ENCODE results near the gene NUDT4B. TPM values are rescaled to one million over a fixed set of nuclear protein-coding genes. Genes with fewer than 3 reads are reported as not detected.
"Not testable (repeated sequence)": the region's sequence is repeated elsewhere in the genome, so short reads cannot be mapped to it uniquely, and the experiment has no call there.

The NUDT4B gene
- total and polyA plus RNA-seq, 5 donors, result 0.63 to 1.2 TPM; not detected in 3

GRCh38 chr1:148720918-148721317 lies 27.7 kb upstream of the NUDT4B start:
- ATAC-seq; H3K27ac ChIP-seq (ENCODE audit: low read length); DNase-seq; intact Hi-C loops (cut with DNase I); H3K27me3 ChIP-seq (ENCODE audit: control insufficient read depth, insufficient read depth); H3K9me3 ChIP-seq (ENCODE audit: control insufficient read depth, low read length); H3K4me3 ChIP-seq (ENCODE audit: low read length); H3K4me1 ChIP-seq (ENCODE audit: control insufficient read depth, insufficient read depth, low read length): not testable (repeated sequence)
- WGBS, result no CpG with 5 or more reads among the region's 9 CpGs

GRCh38 chr1:148722758-148723157 lies 25.8 kb upstream of the NUDT4B start:
- H3K4me1 ChIP-seq (ENCODE audit: control insufficient read depth, insufficient read depth, low read length), result not testable (repeated sequence)

GRCh38 chr1:148723515-148723914 lies 25.1 kb upstream of the NUDT4B start:
- H3K4me3 ChIP-seq (ENCODE audit: low read length); H3K9me3 ChIP-seq (ENCODE audit: control insufficient read depth, low read length); intact Hi-C loops (cut with DNase I); H3K27ac ChIP-seq (ENCODE audit: low read length); ATAC-seq; H3K27me3 ChIP-seq (ENCODE audit: control insufficient read depth, insufficient read depth); H3K4me1 ChIP-seq (ENCODE audit: control insufficient read depth, insufficient read depth, low read length); DNase-seq: not testable (repeated sequence)
- no CpG with 5 or more reads among the region's 3 CpGs for WGBS

More at GRCh38 chr1:148722758-148723157, 25.8 kb upstream of the NUDT4B start:
- ATAC-seq, result peak in 1 of 2 donors; percentile 14
- H3K27ac ChIP-seq (ENCODE audit: low read length); intact Hi-C loops (cut with DNase I); H3K4me3 ChIP-seq (ENCODE audit: low read length); H3K27me3 ChIP-seq (ENCODE audit: control insufficient read depth, insufficient read depth); H3K9me3 ChIP-seq (ENCODE audit: control insufficient read depth, low read length); DNase-seq: not testable (repeated sequence)
- WGBS, result no CpG with 5 or more reads among the region's 2 CpGs

GRCh38 chr1:148724872-148725271 lies 23.7 kb upstream of the NUDT4B start:
- H3K27me3 ChIP-seq (ENCODE audit: control insufficient read depth, insufficient read depth); H3K9me3 ChIP-seq (ENCODE audit: control insufficient read depth, low read length); ATAC-seq; H3K4me1 ChIP-seq (ENCODE audit: control insufficient read depth, insufficient read depth, low read length); intact Hi-C loops (cut with DNase I); H3K27ac ChIP-seq (ENCODE audit: low read length); DNase-seq; H3K4me3 ChIP-seq (ENCODE audit: low read length): not testable (repeated sequence)
- no CpG with 5 or more reads among the region's 3 CpGs for WGBS

- intact Hi-C loops (cut with DNase I); H3K27ac ChIP-seq (ENCODE audit: low read length); H3K4me1 ChIP-seq (ENCODE audit: control insufficient read depth, insufficient read depth, low read length); DNase-seq; H3K9me3 ChIP-seq (ENCODE audit: control insufficient read depth, low read length); H3K4me3 ChIP-seq (ENCODE audit: low read length); ATAC-seq; H3K27me3 ChIP-seq (ENCODE audit: control insufficient read depth, insufficient read depth): not testable (repeated sequence)
- no CpG with 5 or more reads among the region's 2 CpGs for WGBS
Measured at GRCh38 chr1:148727862-148728261, 20.7 kb upstream of the NUDT4B start.

GRCh38 chr1:148729128-148729527 lies 19.4 kb upstream of the NUDT4B start:
- H3K4me1 ChIP-seq (ENCODE audit: control insufficient read depth, insufficient read depth, low read length); intact Hi-C loops (cut with DNase I); DNase-seq; H3K4me3 ChIP-seq (ENCODE audit: low read length); H3K27ac ChIP-seq (ENCODE audit: low read length); H3K9me3 ChIP-seq (ENCODE audit: control insufficient read depth, low read length); H3K27me3 ChIP-seq (ENCODE audit: control insufficient read depth, insufficient read depth): not testable (repeated sequence)
- peak in 1 of 2 donors; percentile 31 for ATAC-seq
- no CpG with 5 or more reads among the region's 3 CpGs for WGBS

GRCh38 chr1:148729541-148729940 lies 19.0 kb upstream of the NUDT4B start:
- H3K4me3 ChIP-seq (ENCODE audit: low read length); H3K27ac ChIP-seq (ENCODE audit: low read length); DNase-seq; ATAC-seq; H3K4me1 ChIP-seq (ENCODE audit: control insufficient read depth, insufficient read depth, low read length); H3K9me3 ChIP-seq (ENCODE audit: control insufficient read depth, low read length); H3K27me3 ChIP-seq (ENCODE audit: control insufficient read depth, insufficient read depth); intact Hi-C loops (cut with DNase I): not testable (repeated sequence)
- no CpG with 5 or more reads among the region's 2 CpGs for WGBS

GRCh38 chr1:148732277-148732676 lies 16.3 kb upstream of the NUDT4B start:
- DNase-seq; ATAC-seq; H3K9me3 ChIP-seq (ENCODE audit: control insufficient read depth, low read length); intact Hi-C loops (cut with DNase I); H3K4me3 ChIP-seq (ENCODE audit: low read length); H3K27me3 ChIP-seq (ENCODE audit: control insufficient read depth, insufficient read depth); H3K4me1 ChIP-seq (ENCODE audit: control insufficient read depth, insufficient read depth, low read length); H3K27ac ChIP-seq (ENCODE audit: low read length): not testable (repeated sequence)
- no CpG with 5 or more reads among the region's 4 CpGs for WGBS

GRCh38 chr1:148733585-148734310 lies 14.8 kb upstream of the NUDT4B start:
- H3K27me3 ChIP-seq (ENCODE audit: control insufficient read depth, insufficient read depth); ATAC-seq; H3K27ac ChIP-seq (ENCODE audit: low read length); H3K9me3 ChIP-seq (ENCODE audit: control insufficient read depth, low read length); H3K4me3 ChIP-seq (ENCODE audit: low read length); H3K4me1 ChIP-seq (ENCODE audit: control insufficient read depth, insufficient read depth, low read length); DNase-seq; intact Hi-C loops (cut with DNase I): not testable (repeated sequence)
- no CpG with 5 or more reads among the region's 5 CpGs for WGBS

- intact Hi-C loops (cut with DNase I); H3K4me1 ChIP-seq (ENCODE audit: control insufficient read depth, insufficient read depth, low read length); DNase-seq; H3K4me3 ChIP-seq (ENCODE audit: low read length); ATAC-seq; H3K9me3 ChIP-seq (ENCODE audit: control insufficient read depth, low read length); H3K27ac ChIP-seq (ENCODE audit: low read length); H3K27me3 ChIP-seq (ENCODE audit: control insufficient read depth, insufficient read depth): not testable (repeated sequence)
- WGBS, result no CpG with 5 or more reads among the region's 3 CpGs
Measured at GRCh38 chr1:148734311-148734662, 14.3 kb upstream of the NUDT4B start.

- no CpG with 5 or more reads among the region's 1 CpG for WGBS
- ATAC-seq, result peak; percentile 39 to 56
- intact Hi-C loops (cut with DNase I), result not testable (repeated sequence)
Measured at GRCh38 chr1:148735538-148735937, 13.0 kb upstream of the NUDT4B start.

More at GRCh38 chr1:148735538-148735937, 13.0 kb upstream of the NUDT4B start:
- H3K9me3 ChIP-seq (ENCODE audit: control insufficient read depth, low read length); H3K27me3 ChIP-seq (ENCODE audit: control insufficient read depth, insufficient read depth); H3K4me3 ChIP-seq (ENCODE audit: low read length); H3K4me1 ChIP-seq (ENCODE audit: control insufficient read depth, insufficient read depth, low read length); DNase-seq; H3K27ac ChIP-seq (ENCODE audit: low read length): not testable (repeated sequence)
